Effector memory CD4-positive, alpha-beta T cell (primary cell): ENCODE measurements around the gene GPC6.

ENCODE experiments used
- DNase-seq, 3 donors: peaks; one replicate each; pipeline ENCODE4 v3.0.0-alpha.2; 2020
- H3K27ac ChIP-seq: 2 replicates; pipeline ENCODE4 v1.7.0; 2013; ENCODE audit warnings: mild to moderate bottlenecking, low read length, moderate library complexity; ENCODE audit not compliant: insufficient read depth, poor library complexity, severe bottlenecking
- H3K27me3 ChIP-seq: replicated peaks from 2 replicates; pipeline ENCODE4 v1.7.0; 2013; ENCODE audit warnings: mild to moderate bottlenecking, low read length; ENCODE audit not compliant: insufficient read depth, control insufficient read depth, poor library complexity, severe bottlenecking
- H3K36me3 ChIP-seq: 2 replicates; pipeline ENCODE4 v1.7.0; 2013; ENCODE audit warnings: mild to moderate bottlenecking, low read length, moderate library complexity; ENCODE audit not compliant: control insufficient read depth, insufficient read depth
- H3K4me1 ChIP-seq: 2 replicates; pipeline ENCODE4 v1.7.0; 2013; ENCODE audit warnings: low read length, mild to moderate bottlenecking; ENCODE audit not compliant: control insufficient read depth, insufficient read depth, poor library complexity, severe bottlenecking
- H3K4me3 ChIP-seq: 2 replicates; pipeline ENCODE4 v1.7.0; 2013; ENCODE audit warnings: low read length, low read depth, mild to moderate bottlenecking; ENCODE audit not compliant: insufficient read depth, poor library complexity, severe bottlenecking
- H3K9me3 ChIP-seq: 2 replicates; pipeline ENCODE4 v1.7.0; 2013; ENCODE audit warnings: mild to moderate bottlenecking, low read length, moderate library complexity; ENCODE audit not compliant: control insufficient read depth

Gene GPC6

GRCh38 chr13:94050686-94051085 is 824.1 kb downstream of the GPC6 start:
- no peak overlapping the region for H3K4me3 ChIP-seq
- H3K36me3 ChIP-seq: no peaks in the 10 kb centered on the region

GRCh38 chr13:94053986-94054593 is 827.5 kb downstream of the GPC6 start:
- Histone ChIP-seq H3K36me3 (no peaks in the 10 kb centered on the region), H3K9me3 (no peaks in the 10 kb centered on the region), H3K27me3 (no peaks in the 10 kb centered on the region), H3K4me1 (no peaks in the 10 kb centered on the region), H3K27ac (no peak overlapping the region), H3K4me3 (no peak overlapping the region)
- DNase-seq: no peak

More at GRCh38 chr13:94050686-94051085, 824.1 kb downstream of the GPC6 start:
- Histone ChIP-seq H3K4me1 (no peaks in the 10 kb centered on the region), H3K27me3 (no peaks in the 10 kb centered on the region), H3K9me3 (no peaks in the 10 kb centered on the region), H3K27ac (no peak overlapping the region)
- no peak for DNase-seq

GRCh38 chr13:94056362-94056990 is 829.9 kb downstream of the GPC6 start:
- Histone ChIP-seq H3K36me3 (no peaks in the 10 kb centered on the region), H3K9me3 (no peaks in the 10 kb centered on the region), H3K4me1 (no peaks in the 10 kb centered on the region), H3K27ac (no peak overlapping the region), H3K4me3 (no peak overlapping the region), H3K27me3 (no peaks in the 10 kb centered on the region)
- DNase-seq: no peak

GRCh38 chr13:94057618-94058186 is 831.1 kb downstream of the GPC6 start:
- Histone ChIP-seq H3K4me3 (no peak overlapping the region), H3K27ac (no peak overlapping the region), H3K36me3 (no peaks in the 10 kb centered on the region), H3K27me3 (no peaks in the 10 kb centered on the region), H3K4me1 (no peaks in the 10 kb centered on the region), H3K9me3 (no peaks in the 10 kb centered on the region)
- no peak for DNase-seq

- Histone ChIP-seq H3K4me3 (no peak overlapping the region), H3K36me3 (no peaks in the 10 kb centered on the region), H3K4me1 (no peaks in the 10 kb centered on the region), H3K27ac (no peak overlapping the region), H3K27me3 (no peaks in the 10 kb centered on the region), H3K9me3 (no peaks in the 10 kb centered on the region)
- no peak for DNase-seq
These were observed 832.3 kb downstream of the GPC6 start for GRCh38 chr13:94058821-94059360.

GRCh38 chr13:94061301-94061700 is 834.7 kb downstream of the GPC6 start:
- H3K27me3 ChIP-seq: no peaks in the 10 kb centered on the region
- no peak overlapping the region for H3K27ac ChIP-seq
- DNase-seq: no peak
- no peaks in the 10 kb centered on the region for H3K9me3 ChIP-seq
- H3K4me3 ChIP-seq: no peak overlapping the region
- H3K4me1 ChIP-seq: no peaks in the 10 kb centered on the region
- no peaks in the 10 kb centered on the region for H3K36me3 ChIP-seq

- H3K36me3 ChIP-seq: no peaks in the 10 kb centered on the region
- no peaks in the 10 kb centered on the region for H3K9me3 ChIP-seq
- no peaks in the 10 kb centered on the region for H3K4me1 ChIP-seq
- no peak for DNase-seq
- H3K4me3 ChIP-seq: no peak overlapping the region
- no peaks in the 10 kb centered on the region for H3K27me3 ChIP-seq
- no peak overlapping the region for H3K27ac ChIP-seq
These were observed 836.5 kb downstream of the GPC6 start for GRCh38 chr13:94063096-94063495.

GRCh38 chr13:94063848-94064247 is 837.2 kb downstream of the GPC6 start:
- no peaks in the 10 kb centered on the region for H3K27me3 ChIP-seq
- H3K27ac ChIP-seq: no peak overlapping the region
- H3K4me1 ChIP-seq: no peaks in the 10 kb centered on the region
- H3K36me3 ChIP-seq: no peaks in the 10 kb centered on the region
- H3K4me3 ChIP-seq: no peak overlapping the region
- H3K9me3 ChIP-seq: no peaks in the 10 kb centered on the region
- DNase-seq: no peak

GRCh38 chr13:94065741-94066140 is 839.1 kb downstream of the GPC6 start:
- H3K4me3 ChIP-seq: no peak overlapping the region
- no peaks in the 10 kb centered on the region for H3K9me3 ChIP-seq
- H3K4me1 ChIP-seq: no peaks in the 10 kb centered on the region
- H3K36me3 ChIP-seq: no peaks in the 10 kb centered on the region
- no peaks in the 10 kb centered on the region for H3K27me3 ChIP-seq
- no peak for DNase-seq
- no peak overlapping the region for H3K27ac ChIP-seq

GRCh38 chr13:94073007-94073744 is 846.6 kb downstream of the GPC6 start:
- H3K36me3 ChIP-seq: no peaks in the 10 kb centered on the region
- no peak for DNase-seq
- H3K4me3 ChIP-seq: no peak overlapping the region
- H3K27me3 ChIP-seq: no peaks in the 10 kb centered on the region
- no peak overlapping the region for H3K27ac ChIP-seq
- H3K9me3 ChIP-seq: no peaks in the 10 kb centered on the region
- no peaks in the 10 kb centered on the region for H3K4me1 ChIP-seq
